ENCODE results near the gene AUTS2. TPM values are rescaled to one million over a fixed set of nuclear protein-coding genes. Genes with fewer than 3 reads are reported as not detected.
A peak's percentile ranks its signal among the peaks of the same experiment; 100 is the strongest.
"Not testable (repeated sequence)": the region's sequence is repeated elsewhere in the genome, so short reads cannot be mapped to it uniquely, and the experiment has no call there.

AUTS2 gene
- polyA plus RNA-seq, 1 donor: 110 TPM

DNA sequence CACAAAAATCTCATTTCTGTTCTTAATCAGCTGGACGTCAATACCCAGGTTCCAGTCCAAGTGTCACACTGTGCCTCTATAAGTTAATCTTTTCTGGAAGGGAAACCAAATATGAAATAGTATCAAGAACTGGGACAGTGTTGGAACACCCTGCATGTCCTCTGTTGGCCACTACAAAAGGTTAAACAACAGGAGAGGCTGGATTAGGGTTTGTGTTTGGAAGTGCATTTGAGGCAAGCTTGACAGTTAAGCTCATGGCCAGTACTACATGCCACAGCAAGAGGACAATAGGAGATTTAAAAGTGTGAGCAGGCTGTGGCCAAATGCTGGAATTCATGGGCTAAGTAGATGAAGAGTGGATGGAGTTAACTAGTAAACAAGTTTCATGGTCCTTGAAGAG lies 751.5 kb downstream of the AUTS2 start:
- DNase-seq: no peak

DNA sequence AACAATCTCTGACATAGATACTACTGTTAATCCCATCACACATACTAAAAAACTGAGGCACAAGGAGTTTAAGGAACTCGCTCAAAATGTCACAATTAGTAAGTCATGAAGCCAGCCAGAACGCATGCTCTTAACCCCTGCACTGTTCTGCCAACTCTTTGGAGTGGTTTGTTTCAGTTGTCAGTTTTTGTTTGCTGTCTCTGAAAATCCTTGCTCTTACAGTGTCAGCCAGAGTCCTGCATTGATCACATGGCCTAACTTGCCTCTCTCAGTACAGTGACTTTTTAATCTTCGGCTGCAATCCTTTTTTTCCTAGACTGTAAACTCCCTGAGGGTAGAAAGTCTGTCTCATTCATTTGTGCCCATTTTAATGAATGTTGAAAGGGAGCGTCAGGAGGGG lies 753.8 kb downstream of the AUTS2 start:
- no peak for DNase-seq

DNA sequence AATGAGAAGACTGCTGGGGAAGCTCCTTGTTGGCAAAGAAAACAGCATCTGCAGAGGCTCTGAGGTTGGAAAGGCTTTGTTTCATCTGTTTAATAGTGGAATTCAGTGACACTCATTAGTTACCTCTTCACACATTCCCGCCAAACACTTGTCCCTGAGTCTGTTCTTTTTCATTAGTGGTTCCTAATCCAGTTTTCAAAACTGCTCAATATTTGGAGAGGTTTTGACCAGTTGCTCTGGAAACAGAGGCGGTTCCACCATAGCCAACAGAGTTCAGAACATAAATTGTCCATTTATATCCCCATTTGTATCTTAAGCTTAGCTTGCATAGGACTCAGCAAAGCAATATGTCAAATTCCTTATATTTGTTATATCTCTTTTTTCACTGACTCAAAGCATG lies 754.6 kb downstream of the AUTS2 start:
- DNase-seq: no peak

DNA sequence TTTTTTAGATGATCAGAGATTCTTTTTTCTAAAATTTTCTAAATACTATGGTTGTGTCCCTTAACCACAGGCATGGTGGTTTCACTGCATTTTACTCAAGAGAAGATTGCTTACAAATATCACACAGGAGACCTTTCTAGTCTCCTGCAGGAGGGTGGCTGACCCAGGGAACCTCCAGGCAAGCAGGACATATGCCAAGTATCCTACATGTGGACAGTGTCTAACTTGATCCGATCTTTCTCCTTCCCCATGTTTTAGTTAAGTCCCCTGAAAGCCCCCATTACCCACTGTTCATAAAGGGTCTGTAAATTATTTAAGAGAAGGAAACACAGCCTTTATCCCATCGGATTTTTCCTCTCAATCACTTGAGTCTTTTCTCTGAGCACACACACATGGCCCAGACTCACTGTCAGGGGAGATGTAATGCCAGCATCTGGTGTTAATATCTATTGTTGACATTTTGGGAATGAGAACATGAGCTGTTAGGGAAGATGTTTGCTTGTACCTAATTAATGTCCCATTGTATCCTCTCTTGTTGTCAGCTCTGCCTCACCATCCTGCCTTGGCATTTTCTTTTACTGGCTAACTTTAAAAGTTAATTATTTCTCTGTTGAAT lies 755.2 kb downstream of the AUTS2 start:
- DNase-seq: no peak

DNA sequence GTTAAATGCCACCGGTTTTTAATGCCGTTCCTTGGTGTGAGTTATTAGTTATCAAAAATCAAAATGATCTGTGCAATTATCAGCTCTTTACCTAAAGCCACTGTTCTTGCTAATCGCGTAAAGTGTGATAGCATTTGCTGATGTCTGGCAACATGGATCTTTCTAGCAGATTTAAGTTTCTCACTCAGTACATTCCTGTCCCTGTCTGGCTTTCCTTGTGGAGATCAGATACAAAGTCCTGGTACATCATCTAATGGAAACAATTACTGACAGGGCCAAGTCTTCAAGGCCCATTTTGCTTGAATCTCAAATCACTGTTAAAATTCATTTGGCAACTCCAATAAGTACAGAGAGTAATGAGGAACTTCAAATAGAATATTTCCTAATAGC lies 755.7 kb downstream of the AUTS2 start:
- no peak for DNase-seq

DNA sequence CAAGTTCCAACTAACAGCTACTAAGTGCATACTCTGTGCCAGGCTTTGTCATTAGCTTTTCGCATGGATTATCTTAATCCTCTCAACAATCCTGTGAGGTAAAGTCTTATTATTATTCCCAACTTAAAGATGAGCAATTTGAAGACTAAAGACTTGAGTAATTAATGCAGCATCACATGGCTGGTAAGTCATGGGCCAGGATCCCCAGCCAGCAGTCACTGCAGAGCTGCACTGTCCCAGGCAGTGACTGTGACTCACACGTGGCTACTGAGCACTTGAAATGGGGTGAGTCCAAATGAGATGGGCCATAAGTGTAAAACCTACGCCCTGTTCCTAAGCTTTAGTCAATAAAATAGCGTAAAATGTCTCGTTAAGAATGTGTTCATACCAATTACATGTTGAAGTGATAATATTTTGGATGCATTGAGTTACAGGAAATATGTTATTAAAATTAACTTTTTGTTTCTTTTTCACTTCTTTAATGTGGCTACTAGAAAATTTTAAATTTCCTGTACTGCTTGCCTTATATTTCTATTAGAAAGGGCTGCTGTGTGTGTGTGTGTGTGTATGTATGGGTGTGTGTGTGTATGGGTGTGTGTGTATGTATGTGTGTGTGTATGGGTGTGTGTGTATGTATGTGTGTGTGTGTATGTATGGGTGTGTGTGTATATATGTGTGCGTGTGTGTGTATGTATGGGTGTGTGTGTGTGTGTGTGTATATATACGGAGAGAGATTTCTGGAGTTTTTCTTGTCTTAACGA lies 756.3 kb downstream of the AUTS2 start:
- DNase-seq: no peak

DNA sequence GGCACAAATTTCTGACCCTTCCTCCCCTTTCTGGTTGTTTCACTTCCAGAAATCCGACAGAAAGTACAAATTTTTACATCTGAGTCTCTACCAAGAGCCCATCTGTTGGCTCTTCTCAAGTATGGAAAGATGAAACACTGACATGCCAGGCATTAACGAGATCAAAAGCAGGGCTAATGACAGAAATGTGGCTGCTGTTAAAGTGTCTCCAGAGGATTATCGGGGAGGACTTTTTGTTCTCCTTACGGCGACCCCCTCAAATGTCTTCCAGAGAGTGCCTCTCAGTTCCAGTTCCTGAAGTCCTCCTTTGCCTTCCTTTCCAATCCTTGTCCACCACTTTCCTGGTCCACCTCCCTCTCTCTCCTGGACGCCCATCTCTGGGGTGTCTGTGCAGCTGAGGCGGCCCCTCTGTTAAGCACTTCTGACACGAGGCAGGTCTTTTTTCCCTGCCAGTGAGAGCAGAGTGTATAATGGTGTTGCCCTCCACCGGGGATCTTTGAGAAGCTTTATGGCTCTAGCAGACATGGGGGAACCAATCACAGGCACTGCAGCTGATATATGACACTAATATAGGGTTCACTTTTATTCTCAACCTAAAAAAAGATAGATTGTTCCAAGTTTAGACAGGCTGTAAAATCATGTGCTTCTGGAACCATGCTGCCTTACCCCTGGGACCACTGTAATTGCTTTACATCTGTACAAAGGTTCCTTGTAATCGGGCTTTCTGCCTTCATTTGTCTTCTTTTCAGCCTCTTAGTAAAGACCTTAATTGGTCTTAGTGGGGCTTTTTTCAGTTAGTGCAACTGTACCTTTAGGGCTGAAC lies 757.1 kb downstream of the AUTS2 start:
- DNase-seq: peak; percentile 28

DNA sequence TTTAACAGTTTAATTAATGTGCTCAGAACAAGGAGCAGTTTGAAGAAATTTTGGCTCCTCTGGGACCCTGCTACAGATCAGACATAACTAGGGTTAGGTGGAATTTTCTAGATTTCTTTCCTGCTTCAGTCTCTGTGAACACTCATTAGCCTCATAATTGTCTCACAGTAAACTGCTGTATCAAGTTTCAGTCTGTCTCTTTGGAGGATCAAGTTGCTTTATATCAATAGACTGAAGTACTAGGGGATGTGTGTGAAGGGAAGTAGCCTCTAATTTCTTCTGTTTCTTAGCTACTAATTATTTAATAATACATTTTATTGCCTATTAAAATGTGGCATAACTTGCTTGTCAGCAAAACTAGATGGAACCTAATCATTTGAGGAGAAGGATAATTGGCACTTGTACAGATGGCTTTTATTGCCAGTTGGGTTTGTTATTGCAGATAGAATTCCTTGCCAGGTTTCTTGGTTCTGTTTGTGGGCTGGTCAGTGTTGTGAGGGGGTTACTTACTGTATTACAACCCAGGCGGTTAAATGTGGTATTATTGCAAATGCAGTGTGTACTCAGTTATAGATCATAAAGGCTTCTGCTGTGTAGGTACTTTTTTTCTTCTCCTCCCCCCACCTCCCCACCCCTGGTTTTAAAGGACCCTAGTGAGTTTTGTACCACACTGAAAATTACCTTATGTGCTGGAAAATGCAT lies 758.0 kb downstream of the AUTS2 start:
- DNase-seq: peak; percentile 29

DNA sequence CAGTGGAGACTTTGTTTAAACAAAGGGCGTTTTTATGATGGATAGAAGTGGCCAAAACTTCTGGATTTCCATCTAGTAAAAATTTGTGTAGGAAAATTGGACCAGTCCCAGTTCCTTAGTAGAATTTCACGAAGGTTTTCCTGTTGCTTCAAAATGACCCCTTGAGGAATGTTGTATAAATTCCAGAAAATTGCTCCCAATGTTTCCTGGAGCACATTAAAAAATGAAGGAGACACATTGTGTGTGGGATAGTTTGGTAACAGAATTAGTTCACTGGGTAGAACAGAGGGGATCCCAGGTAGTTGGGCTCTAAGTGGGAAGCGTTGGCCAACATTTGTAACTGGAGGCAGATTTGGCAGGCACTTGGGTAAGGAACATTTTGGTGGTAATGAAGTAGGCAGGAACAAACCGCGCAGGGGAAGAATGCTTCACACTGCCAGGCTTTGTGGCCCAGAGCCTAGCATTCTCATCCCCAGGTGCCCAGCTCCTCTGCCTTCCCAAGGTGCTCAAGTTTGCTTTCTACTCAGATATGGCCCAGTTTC lies 758.6 kb downstream of the AUTS2 start:
- DNase-seq: no peak

DNA sequence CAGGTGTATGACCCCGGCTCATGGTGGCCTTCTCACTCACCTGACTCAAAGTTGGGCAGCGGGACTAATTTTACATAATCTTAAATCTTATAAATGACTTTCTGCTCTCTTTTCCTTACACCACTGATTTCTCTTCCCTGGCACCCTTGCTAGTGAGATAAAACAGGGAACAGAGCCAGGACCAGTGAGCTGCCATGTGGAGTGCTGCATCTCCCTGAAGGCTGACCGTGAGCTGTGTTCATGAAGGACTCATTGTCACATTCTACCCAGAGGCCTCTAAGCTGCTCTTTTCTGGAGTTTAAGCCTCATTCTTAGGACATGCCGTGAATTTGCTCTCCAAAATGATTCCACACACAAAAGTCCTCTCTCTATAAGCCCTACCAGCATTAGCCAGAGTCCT lies 762.3 kb downstream of the AUTS2 start:
- DNase-seq: no peak

DNA sequence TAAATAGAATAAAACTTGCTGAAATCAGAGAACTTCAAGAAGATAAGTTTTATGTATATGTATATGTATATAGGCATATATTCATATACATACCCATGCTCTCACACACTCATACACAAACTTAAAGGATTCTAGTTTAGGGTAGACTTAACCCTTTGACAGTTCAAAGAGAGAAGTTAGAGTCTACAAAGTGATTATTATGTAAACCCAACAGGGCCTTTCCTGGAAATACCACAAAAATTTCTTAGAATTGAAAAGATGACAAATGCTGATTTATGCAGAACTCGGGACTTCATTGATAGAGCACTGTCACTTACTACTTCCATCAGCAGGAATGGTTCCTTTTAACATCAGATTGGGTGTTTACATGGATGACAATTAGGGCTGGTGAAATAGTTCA lies 763.5 kb downstream of the AUTS2 start:
- DNase-seq: no peak

DNA sequence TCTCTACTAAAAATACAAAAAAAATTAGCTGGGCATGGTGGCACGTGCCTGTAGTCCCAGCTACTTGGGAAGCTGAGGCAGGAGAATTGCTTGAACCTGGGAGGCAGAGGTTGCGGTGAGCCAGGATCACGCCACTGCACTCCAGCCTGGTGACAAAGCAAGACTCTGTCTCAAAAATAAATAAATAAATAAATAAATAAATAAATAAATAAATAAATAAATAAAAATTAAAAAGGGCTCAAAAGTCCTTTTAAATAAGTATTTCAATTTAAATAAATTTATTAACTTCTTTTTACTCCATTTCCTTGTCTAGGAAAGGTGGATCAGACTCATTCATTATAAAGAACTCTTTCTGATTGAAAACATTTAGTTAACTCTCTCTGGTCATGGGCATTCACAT lies 766.1 kb downstream of the AUTS2 start:
- not testable (repeated sequence) for DNase-seq

DNA sequence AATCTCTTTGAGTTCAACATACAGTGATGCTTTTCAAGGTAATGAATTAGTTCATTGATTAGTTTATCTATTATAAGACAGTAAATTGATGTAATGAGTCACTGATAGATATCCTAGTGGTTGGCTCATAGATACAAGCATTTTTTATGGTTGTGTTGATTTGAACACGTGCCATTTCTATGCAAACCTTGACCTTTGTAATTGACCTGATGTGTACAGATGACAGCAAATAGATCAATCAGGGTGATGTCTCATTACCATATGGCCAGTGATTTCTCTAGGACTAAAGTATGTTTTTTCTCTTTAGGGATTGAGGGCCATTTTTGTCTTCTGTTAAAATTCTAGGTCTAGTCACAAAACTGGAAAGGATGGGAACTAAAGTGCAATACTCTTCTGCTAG lies 773.4 kb downstream of the AUTS2 start:
- DNase-seq: no peak

DNA sequence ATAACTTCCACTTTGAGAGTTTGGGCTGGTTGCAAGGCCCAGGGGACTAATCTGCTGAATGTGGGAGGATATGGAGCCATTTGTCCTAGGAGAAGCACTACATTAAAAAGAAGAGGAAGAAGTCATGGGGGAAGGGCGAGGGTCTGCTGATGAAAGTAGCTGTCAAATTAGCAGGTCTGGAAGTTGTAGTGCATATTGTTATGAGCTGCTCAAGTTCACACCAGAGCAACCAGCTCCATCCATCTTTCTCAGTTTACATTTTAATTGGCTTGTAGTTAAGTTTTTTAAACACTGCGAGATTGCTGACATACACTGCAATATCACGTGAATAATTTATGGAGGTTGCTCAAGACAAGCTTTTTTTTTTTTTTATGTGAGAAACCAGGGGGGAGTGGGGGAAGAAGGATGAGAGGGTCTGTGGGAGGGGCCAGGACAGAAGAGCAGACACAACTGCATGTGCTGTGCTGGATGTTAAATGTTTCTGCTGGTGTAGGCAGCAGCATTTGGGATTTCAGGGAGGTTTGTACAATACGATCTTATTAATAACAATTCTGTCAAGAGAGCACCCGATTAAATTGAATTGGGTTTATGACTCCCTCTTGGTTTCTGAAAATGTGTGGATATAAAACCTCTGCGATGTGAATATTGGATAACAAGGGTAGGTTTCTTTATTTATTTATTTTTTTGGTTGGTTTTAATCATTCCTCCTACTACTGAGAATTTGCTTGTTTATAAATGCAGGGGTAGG lies 774.7 kb downstream of the AUTS2 start:
- DNase-seq: peak; percentile 78

DNA sequence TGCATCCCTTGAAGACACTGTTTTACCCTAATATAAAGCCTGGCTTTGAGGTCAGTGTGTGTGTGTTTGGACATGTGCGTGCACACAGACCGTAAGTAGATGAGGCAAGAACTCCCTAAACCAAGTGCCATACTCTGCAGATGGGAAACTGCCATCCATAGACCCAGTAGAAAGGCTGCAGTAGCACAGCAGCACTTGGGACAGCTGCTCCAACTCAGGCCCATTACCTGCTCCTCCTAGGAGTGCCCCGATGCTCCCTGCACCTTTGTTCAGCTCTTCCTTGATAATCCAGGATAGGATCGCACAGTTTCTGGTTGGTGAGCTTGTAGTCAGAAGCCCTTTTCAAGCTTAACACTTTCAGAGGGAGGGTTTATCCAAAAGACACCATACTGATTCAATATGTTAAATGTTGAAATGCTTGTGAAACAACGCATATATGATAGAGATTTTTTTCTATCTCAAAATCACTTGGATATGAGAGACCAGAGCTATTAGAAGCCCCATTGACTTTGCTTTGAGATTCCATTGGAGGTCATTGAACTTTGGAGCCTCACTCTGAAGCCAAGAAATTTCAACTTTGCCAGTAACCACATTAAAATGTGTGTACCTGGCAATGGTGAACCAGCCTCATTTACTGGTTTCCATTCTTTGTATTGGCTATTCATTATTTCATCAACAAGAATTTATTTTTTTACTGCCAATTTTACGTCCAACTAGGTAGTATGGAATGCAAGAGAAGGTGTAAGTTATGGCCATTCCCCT lies 776.7 kb downstream of the AUTS2 start:
- DNase-seq: no peak

DNA sequence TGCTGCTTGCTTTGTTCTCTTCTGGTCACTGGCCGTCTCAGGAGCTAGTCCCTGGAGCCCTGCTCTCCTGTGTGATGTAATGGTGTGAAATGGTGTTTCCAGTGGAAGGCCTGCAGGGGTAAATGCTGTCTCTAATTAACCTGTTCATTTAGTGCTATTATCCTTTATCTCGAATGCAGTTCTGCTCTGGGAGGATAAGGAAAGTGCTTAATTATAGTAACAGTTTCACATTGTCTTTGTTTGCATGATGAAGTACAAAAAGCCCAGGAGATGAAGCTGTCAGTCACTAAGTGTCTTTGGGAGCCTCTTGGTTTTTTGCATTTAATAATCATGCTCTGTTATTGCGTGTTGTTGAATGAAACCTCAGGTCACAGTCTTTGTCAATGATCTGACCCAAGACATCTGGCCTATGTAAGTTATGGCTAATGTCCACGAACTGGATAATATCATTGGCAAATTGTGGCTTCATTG lies 778.3 kb downstream of the AUTS2 start:
- no peak for DNase-seq

DNA sequence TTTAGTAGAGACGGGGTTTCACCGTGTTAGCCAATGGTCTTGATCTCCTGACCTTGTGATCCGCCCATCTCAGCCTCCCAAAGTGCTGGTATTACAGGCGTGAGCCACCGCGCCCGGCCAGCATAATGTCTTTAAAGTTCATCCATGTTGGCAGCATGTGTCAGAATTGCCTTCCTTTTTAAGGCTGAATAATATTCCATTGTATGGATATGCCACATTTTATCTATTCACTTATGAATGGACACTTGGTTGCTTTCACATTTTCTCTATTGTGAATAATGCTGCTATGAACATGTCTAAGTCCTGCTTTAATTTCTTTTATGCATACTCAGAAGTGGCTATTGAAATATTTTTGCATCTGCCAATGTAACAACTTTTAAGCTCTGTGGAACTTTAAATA lies 779.7 kb downstream of the AUTS2 start:
- no peak for DNase-seq

DNA sequence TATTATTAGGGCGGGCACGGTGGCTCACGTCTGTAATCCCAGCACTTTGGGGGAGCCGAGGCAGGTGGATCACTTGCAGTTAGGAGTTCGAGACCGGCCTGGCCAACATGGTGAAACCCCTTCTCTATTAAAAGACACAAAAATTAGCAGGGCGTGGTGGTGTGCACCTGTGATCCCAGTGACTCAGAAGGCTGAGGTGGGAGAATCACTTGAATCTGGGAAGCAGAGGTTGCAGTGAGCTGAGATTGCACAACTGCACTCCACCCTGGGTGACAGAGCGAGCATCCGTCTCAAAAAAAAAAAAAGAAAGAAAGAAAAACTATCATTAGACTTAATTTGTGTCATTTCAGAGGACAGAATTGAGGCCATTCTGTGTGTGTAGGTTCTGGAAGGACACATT lies 780.9 kb downstream of the AUTS2 start:
- DNase-seq: no peak

DNA sequence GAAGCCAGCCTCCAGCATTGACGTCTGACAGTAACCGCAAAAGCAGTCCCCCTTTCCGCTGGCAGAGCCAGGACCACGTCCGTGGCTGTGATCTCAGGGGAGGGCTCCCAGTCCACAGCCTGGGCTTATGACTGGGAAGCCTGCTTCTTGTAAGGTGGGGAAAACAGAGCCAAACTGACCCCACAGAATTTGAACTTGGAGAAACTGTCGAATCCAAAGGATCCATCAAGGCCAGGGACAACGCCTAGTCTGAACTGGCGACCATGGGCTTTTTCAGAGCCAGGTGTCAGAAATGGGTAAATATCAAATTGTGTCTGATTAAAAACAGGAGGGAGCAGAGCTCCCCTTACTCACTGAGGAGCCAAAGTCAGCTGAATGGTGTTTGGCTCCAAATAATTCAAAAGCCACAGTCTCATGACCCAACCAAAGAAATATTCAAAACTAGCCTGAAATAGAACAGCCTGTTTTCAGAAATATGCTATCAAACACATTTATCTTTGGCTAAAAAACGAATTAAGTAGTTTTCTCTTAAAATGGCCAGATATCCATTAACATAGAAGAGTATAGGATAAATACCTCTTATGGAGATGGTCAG lies 782.2 kb downstream of the AUTS2 start:
- DNase-seq: no peak

All from left kidney (tissue), 2 donors.